ENCODE results near the gene ADAP1.

Gene ADAP1

DNA sequence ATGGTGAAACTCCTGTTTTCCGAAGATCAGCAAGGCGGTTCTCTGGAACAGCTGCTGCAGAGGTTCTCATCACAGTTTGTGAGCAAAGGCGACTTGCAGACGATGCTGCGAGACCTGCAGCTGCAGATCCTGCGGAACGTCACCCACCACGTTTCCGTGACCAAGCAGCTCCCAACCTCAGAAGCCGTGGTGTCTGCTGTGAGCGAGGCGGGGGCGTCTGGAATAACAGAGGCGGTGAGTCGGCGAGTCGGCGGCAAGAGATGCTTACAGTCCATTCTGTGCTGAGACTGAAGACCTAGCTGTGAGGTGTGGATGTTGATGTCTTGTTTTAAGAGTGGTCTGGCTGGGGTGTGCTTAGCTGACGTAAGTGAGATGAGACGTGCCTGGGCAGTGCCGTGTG is 94.3 kb downstream of the ADAP1 start:
- no peaks in the 10 kb centered on the region for H3K9me2 ChIP-seq (ENCODE audit: low read depth, low read length)
- H4K20me1 ChIP-seq (ENCODE audit: insufficient read depth, low read length) = no peaks in the 10 kb centered on the region
- peaks cover 79% of the 10 kb centered on the region for H3K36me3 ChIP-seq (ENCODE audit: insufficient read depth, low read length)

GRCh38 chr7:859359-860030 is 95.0 kb downstream of the ADAP1 start:
- Histone ChIP-seq H3K4me1 (ENCODE audit: insufficient read depth, low read length, severe bottlenecking) (no peaks in the 10 kb centered on the region), H3K4me2 (ENCODE audit: low read length) (no peak overlapping the region), H2AFZ (ENCODE audit: low read length) (no peak overlapping the region), H3K9ac (ENCODE audit: low read length) (no peak overlapping the region), H3K4me3 (ENCODE audit: low read depth, low read length, poor library complexity, severe bottlenecking) (no peak overlapping the region), H3K79me2 (ENCODE audit: insufficient read depth, low read length) (no peaks in the 10 kb centered on the region), H4K20me1 (ENCODE audit: insufficient read depth, low read length) (no peaks in the 10 kb centered on the region), H3K9me2 (ENCODE audit: low read depth, low read length) (no peaks in the 10 kb centered on the region), H3F3A (ENCODE audit: insufficient read depth, low read length) (no peaks in the 10 kb centered on the region), H3K27me3 (ENCODE audit: insufficient read depth, low read length) (no peaks in the 10 kb centered on the region), H3K9me3 (ENCODE audit: low read length) (no peaks in the 10 kb centered on the region), H3K27ac (ENCODE audit: low read depth, low read length, poor library complexity, severe bottlenecking) (no peak overlapping the region), H3K36me3 (ENCODE audit: insufficient read depth, low read length) (peaks cover 81% of the 10 kb centered on the region)
- no peak for TF ChIP-seq EZH2 (IDR thresholded peaks at IDR 0.05; ENCODE audit: borderline replicate concordance, low read length)
- TF ChIP-seq, protein P1, sequence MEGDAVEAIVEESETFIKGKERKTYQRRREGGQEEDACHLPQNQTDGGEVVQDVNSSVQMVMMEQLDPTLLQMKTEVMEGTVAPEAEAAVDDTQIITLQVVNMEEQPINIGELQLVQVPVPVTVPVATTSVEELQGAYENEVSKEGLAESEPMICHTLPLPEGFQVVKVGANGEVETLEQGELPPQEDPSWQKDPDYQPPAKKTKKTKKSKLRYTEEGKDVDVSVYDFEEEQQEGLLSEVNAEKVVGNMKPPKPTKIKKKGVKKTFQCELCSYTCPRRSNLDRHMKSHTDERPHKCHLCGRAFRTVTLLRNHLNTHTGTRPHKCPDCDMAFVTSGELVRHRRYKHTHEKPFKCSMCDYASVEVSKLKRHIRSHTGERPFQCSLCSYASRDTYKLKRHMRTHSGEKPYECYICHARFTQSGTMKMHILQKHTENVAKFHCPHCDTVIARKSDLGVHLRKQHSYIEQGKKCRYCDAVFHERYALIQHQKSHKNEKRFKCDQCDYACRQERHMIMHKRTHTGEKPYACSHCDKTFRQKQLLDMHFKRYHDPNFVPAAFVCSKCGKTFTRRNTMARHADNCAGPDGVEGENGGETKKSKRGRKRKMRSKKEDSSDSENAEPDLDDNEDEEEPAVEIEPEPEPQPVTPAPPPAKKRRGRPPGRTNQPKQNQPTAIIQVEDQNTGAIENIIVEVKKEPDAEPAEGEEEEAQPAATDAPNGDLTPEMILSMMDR (IDR thresholded peaks at IDR 0.05; ENCODE audit: low read length) = no peak

More for the DNA sequence above, 94.3 kb downstream of the ADAP1 start:
- Histone ChIP-seq H3K9me3 (ENCODE audit: low read length) (no peaks in the 10 kb centered on the region), H3K79me2 (ENCODE audit: insufficient read depth, low read length) (no peaks in the 10 kb centered on the region), H3F3A (ENCODE audit: insufficient read depth, low read length) (no peaks in the 10 kb centered on the region), H3K4me2 (ENCODE audit: low read length) (no peak overlapping the region), H2AFZ (ENCODE audit: low read length) (no peak overlapping the region), H3K27me3 (ENCODE audit: insufficient read depth, low read length) (no peaks in the 10 kb centered on the region), H3K4me1 (ENCODE audit: insufficient read depth, low read length, severe bottlenecking) (no peaks in the 10 kb centered on the region), H3K4me3 (ENCODE audit: low read depth, low read length, poor library complexity, severe bottlenecking) (no peak overlapping the region), H3K9ac (ENCODE audit: low read length) (no peak overlapping the region), H3K27ac (ENCODE audit: low read depth, low read length, poor library complexity, severe bottlenecking) (no peak overlapping the region)
- no peak for TF ChIP-seq EZH2 (IDR thresholded peaks at IDR 0.05; ENCODE audit: borderline replicate concordance, low read length)
- TF ChIP-seq, protein P1 (IDR thresholded peaks at IDR 0.05; ENCODE audit: low read length) = no peak

DNA sequence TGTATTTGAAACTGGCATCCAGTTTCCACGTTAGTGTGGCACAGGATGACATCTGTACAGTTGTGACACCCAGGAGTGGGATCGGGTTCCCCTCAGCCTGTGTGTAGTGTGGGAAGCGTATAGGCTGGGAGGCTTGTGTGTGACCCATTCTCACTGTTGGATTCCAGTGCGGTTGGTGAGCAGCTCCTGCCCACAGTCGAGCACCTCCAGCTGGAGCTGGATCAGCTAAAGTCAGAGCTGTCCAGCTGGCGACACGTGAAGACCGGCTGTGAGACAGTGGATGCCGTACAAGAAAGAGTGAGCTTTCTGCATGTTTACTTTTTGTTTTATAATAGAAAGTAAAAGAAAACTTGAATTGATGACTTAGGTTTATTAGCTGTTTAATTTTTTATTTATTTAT is 96.8 kb downstream of the ADAP1 start:
- peaks cover 83% of the 10 kb centered on the region for H3K36me3 ChIP-seq (ENCODE audit: insufficient read depth, low read length)
- H3K27ac ChIP-seq (ENCODE audit: low read depth, low read length, poor library complexity, severe bottlenecking) = no peak overlapping the region
- no peaks in the 10 kb centered on the region for H3K4me1 ChIP-seq (ENCODE audit: insufficient read depth, low read length, severe bottlenecking)
- H3K79me2 ChIP-seq (ENCODE audit: insufficient read depth, low read length) = no peaks in the 10 kb centered on the region
- H3K4me3 ChIP-seq (ENCODE audit: low read depth, low read length, poor library complexity, severe bottlenecking) = no peak overlapping the region
- no peak overlapping the region for H3K9ac ChIP-seq (ENCODE audit: low read length)
- H3K9me3 ChIP-seq (ENCODE audit: low read length) = no peaks in the 10 kb centered on the region
- TF ChIP-seq, protein P1 (IDR thresholded peaks at IDR 0.05; ENCODE audit: low read length) = no peak
- TF ChIP-seq EZH2 (IDR thresholded peaks at IDR 0.05; ENCODE audit: borderline replicate concordance, low read length) = no peak
- H3K9me2 ChIP-seq (ENCODE audit: low read depth, low read length) = no peaks in the 10 kb centered on the region
- H4K20me1 ChIP-seq (ENCODE audit: insufficient read depth, low read length) = no peaks in the 10 kb centered on the region
- H3K27me3 ChIP-seq (ENCODE audit: insufficient read depth, low read length) = no peaks in the 10 kb centered on the region
- no peaks in the 10 kb centered on the region for H3F3A ChIP-seq (ENCODE audit: insufficient read depth, low read length)
- H2AFZ ChIP-seq (ENCODE audit: low read length) = no peak overlapping the region
- H3K4me2 ChIP-seq (ENCODE audit: low read length) = no peak overlapping the region
